HUES48 (cell line): Measurements from ENCODE around the gene MARCHF9.

Source experiments
- H3K27ac ChIP-seq: one replicate; pipeline ENCODE4 v1.7.0; 2013; ENCODE audit warnings: low read depth, low read length, inconsistent platforms
- H3K27me3 ChIP-seq: 2 replicates; pipeline ENCODE4 v1.6.1; 2013; ENCODE audit warnings: mild to moderate bottlenecking, low read length; ENCODE audit not compliant: control insufficient read depth, insufficient read depth
- H3K36me3 ChIP-seq: 2 replicates; pipeline ENCODE4 v1.6.1; 2013; ENCODE audit warnings: low read length; ENCODE audit not compliant: control insufficient read depth, insufficient read depth
- H3K4me1 ChIP-seq: 2 replicates; pipeline ENCODE4 v1.6.1; 2013; ENCODE audit warnings: mild to moderate bottlenecking, low read length; ENCODE audit not compliant: control insufficient read depth, insufficient read depth
- H3K4me3 ChIP-seq: 2 replicates; pipeline ENCODE4 v1.5.1; 2013; ENCODE audit warnings: mild to moderate bottlenecking, low read depth, low read length
- H3K9ac ChIP-seq: 2 replicates; pipeline ENCODE4 v1.6.1; 2013; ENCODE audit warnings: mild to moderate bottlenecking, low read depth, low read length, moderate library complexity
- H3K9me3 ChIP-seq: 2 replicates; pipeline ENCODE4 v1.6.1; 2013; ENCODE audit warnings: low read length; ENCODE audit not compliant: control insufficient read depth, insufficient read depth

MARCHF9 gene

GRCh38 chr12:57750561-57751431 lies 4.1 kb upstream of the MARCHF9 start:
- peak overlapping the region; percentile 91 for H3K4me3 ChIP-seq
- peaks cover 22% of the 10 kb centered on the region for H3K4me1 ChIP-seq
- peaks cover 19% of the 10 kb centered on the region for H3K27me3 ChIP-seq
- H3K27ac ChIP-seq, result peak overlapping the region; percentile 90
- peak overlapping the region; percentile 96; the same call in 1 of the 2 replicates for H3K9ac ChIP-seq
- no peaks in the 10 kb centered on the region for H3K9me3 ChIP-seq
- peaks cover 45% of the 10 kb centered on the region for H3K36me3 ChIP-seq

DNA sequence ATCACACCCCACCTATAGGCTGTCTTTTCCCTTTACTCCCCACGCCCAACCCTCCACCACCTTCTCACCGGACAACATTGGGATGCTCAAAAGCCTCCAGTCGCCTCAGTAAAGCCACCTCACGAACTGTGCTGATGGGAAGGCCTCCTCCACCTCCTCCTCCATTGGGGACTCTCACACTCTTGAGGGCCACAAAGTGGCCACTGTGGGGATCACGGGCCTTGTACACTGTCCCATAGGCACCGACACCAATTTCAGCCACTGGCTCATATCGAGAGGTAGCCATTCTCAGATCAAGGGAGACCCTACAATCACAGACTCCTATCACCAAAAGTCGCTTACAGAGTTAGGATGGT lies 3.5 kb upstream of the MARCHF9 start:
- peak overlapping the region; percentile 90 for H3K27ac ChIP-seq
- H3K36me3 ChIP-seq, result peaks cover 41% of the 10 kb centered on the region
- H3K4me1 ChIP-seq, result peaks cover 26% of the 10 kb centered on the region
- H3K9ac ChIP-seq, result peak overlapping the region; percentile 96
- peak overlapping the region; percentile 91 for H3K4me3 ChIP-seq
- H3K27me3 ChIP-seq, result peaks cover 25% of the 10 kb centered on the region
- H3K9me3 ChIP-seq, result no peaks in the 10 kb centered on the region

DNA sequence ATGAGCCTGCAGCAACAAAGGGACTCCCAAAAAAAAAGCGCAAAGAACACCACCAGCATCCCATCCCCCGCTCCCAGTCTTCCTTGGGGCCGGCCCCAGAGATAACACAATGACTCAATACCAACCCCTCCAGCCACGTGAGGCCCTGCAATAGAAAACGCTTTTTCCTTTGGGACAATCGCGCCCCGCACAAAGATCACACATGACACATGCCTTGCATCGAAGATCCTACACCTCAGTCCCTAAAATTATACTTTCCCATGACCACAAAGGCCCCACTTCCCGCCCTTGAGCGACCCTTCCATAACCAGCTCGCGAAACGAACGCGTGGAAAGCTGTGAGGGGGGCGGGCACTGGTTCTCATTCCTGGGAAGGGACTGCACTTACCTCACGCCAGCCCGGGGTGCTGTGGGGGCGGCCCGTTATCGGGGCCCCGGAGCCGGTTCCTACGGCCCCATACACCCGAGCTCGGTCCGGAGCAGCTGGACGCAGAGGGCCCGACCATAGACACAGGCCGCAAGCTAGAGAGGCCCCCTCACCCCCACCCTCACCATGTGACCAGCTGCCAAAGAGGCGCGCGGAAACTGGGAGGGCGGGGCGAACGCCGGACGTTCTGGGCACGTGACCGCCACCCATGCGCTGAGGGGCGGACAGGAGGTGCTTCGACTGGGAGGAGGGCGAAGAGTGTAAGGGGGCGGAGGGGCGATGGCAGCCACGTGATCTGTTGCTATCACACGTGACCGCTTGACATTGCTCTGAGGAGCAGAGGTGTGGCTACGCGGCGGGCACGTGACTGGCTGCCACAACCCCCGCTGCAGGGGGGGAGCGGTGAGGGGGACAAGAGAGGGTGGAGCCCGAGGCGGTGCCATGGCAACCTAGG lies 2.9 kb upstream of the MARCHF9 start, which contains the start of gene CDK4:
Gene CDK4 (minus strand): TSS at position 523 of the 880 bp plus-strand sequence. CDS start 593 bp downstream, outside the sequence.
- no peaks in the 10 kb centered on the region for H3K9me3 ChIP-seq
- H3K27me3 ChIP-seq, result peaks cover 32% of the 10 kb centered on the region
- H3K4me3 ChIP-seq, result peak within 1 kb of the TSS; percentile 91
- H3K4me1 ChIP-seq, result peaks cover 26% of the 10 kb centered on the region
- H3K9ac ChIP-seq, result peak within 1 kb of the TSS; percentile 96
- peak within 1 kb of the TSS; percentile 90 for H3K27ac ChIP-seq
- H3K36me3 ChIP-seq, result peaks cover 35% of the 10 kb centered on the region

DNA sequence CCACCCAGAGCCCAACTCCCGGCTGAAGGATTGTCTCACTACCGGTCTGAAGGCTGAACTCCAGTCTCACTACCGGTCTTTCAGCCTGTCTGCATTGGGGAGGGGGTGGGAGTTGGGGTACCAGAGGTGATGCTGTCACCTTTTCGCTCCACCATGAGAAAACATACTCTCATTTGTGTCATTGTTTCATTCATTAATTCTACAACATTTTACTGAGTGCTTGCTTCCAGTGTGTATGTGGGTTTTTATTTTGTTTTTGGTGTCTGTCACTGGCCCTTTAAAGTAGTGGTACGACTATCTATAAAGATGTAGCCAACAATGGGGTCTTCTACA lies 2.3 kb upstream of the MARCHF9 start:
- no peaks in the 10 kb centered on the region for H3K9me3 ChIP-seq
- H3K4me1 ChIP-seq, result peaks cover 26% of the 10 kb centered on the region
- H3K4me3 ChIP-seq, result peak overlapping the region; percentile 49
- peaks cover 29% of the 10 kb centered on the region for H3K36me3 ChIP-seq
- H3K27ac ChIP-seq, result peak overlapping the region; percentile 7
- peaks cover 35% of the 10 kb centered on the region for H3K27me3 ChIP-seq
- no peak overlapping the region for H3K9ac ChIP-seq

DNA sequence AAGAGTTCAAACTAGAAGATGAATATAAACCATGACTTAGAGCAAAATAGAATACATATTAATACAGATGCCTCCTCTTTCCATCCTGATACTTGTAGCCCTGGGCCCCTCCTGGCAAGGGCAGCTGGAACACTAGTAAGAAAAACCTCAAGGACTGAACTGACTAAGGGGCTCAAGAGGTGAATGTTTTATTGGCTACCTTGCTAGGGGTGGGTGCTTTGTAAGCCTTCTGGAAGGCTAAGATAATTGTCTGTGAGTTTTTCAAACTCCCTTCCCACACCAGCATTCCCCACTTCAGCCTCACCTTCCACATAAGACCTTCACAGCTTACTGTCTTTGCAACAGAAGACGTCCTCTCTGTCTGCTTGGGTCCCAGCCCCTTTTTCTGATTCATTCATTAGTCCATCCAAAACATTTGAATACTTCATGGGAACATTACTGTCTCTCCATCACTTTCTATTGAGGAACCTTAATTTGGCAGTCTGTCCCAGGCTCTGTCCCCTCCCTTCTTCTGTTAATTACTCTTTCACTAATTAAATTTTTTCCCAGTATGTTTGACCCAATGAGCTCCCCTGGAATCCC lies 1.1 kb upstream of the MARCHF9 start:
- Histone ChIP-seq H3K36me3 (peaks cover 19% of the 10 kb centered on the region), H3K27ac (no peak overlapping the region), H3K4me1 (peaks cover 26% of the 10 kb centered on the region), H3K9me3 (no peaks in the 10 kb centered on the region), H3K9ac (no peak overlapping the region), H3K4me3 (peak overlapping the region; percentile 79), H3K27me3 (peaks cover 44% of the 10 kb centered on the region)

- Histone ChIP-seq H3K4me1 (peaks cover 26% of the 10 kb centered on the region), H3K36me3 (peaks cover 9% of the 10 kb centered on the region), H3K27ac (no peak overlapping the region), H3K4me3 (peak overlapping the region; percentile 50; the same call in 1 of the 2 replicates), H3K9me3 (no peaks in the 10 kb centered on the region), H3K27me3 (peaks cover 44% of the 10 kb centered on the region), H3K9ac (no peak overlapping the region)
These were observed 221 bp downstream of the MARCHF9 start for GRCh38 chr12:57755194-57755453.

GRCh38 chr12:57755454-57756372 lies 810 bp downstream of the MARCHF9 start:
- Histone ChIP-seq H3K27ac (no peak overlapping the region), H3K27me3 (peaks cover 44% of the 10 kb centered on the region)

DNA sequence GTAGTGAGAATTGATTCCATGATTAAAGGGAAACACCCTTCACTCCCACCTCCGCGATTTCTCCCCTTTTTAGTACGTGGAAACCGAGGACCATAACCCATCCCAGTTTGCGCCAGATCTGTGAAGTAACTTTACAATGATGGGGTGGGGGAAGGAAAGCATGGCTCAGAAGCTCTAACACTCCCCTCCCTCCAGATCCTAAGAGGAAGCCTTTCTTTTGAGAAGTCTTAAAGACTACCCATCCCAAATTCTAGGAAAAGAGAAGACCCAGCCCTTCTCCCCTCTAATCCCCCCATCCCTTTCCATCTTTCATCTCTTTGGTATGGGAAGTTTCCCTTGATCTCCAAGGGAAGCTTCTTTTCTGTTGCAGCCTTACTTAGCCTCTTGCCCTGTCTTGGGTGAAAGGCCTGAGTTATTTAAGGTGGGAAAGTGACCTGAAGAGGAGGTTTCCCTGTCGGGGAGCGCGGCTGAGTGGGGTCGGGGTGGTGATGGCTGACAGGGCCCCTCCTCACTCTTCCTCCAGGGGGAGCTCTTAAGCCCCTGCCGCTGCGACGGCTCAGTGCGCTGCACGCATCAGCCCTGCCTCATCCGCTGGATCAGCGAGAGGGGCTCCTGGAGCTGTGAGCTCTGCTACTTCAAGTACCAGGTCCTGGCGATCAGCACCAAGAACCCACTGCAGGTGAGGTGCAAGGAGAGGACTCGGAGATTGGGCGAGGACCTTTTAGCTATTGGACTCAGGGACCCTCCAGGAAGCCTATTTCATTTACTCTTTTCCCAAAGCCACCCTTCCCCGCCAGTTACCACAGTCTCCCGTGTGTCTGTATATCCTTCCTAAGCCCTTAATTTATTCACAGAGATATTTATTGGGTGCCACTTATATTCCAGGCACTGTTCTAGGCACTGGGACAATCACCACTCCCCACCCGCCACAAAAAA lies 1.8 kb downstream of the MARCHF9 start:
- no peak overlapping the region for H3K9ac ChIP-seq
- no peaks in the 10 kb centered on the region for H3K9me3 ChIP-seq
- H3K27ac ChIP-seq, result no peak overlapping the region
- H3K4me3 ChIP-seq, result peak overlapping the region; percentile 54
- no peaks in the 10 kb centered on the region for H3K36me3 ChIP-seq
- peaks cover 18% of the 10 kb centered on the region for H3K4me1 ChIP-seq
- peaks cover 44% of the 10 kb centered on the region for H3K27me3 ChIP-seq

More at GRCh38 chr12:57755454-57756372, 810 bp downstream of the MARCHF9 start:
- no peak overlapping the region for H3K9ac ChIP-seq
- H3K9me3 ChIP-seq, result no peaks in the 10 kb centered on the region
- peaks cover 4% of the 10 kb centered on the region for H3K36me3 ChIP-seq
- H3K4me1 ChIP-seq, result peaks cover 24% of the 10 kb centered on the region
- H3K4me3 ChIP-seq, result peak overlapping the region; percentile 54

- Histone ChIP-seq H3K36me3 (no peaks in the 10 kb centered on the region), H3K27me3 (peaks cover 49% of the 10 kb centered on the region), H3K4me1 (peaks cover 16% of the 10 kb centered on the region), H3K4me3 (no peak overlapping the region), H3K9me3 (no peaks in the 10 kb centered on the region), H3K27ac (no peak overlapping the region), H3K9ac (no peak overlapping the region)
These were observed 2.9 kb downstream of the MARCHF9 start for GRCh38 chr12:57757771-57758170.
